Measurements from ENCODE around the gene ZGRF1. TPM values are rescaled to one million over a fixed set of nuclear protein-coding genes. Genes with fewer than 3 reads are reported as not detected.
"Not testable (repeated sequence)": the region's sequence is repeated elsewhere in the genome, so short reads cannot be mapped to it uniquely, and the experiment has no call there.

The ZGRF1 gene
- total RNA-seq, 1 donor from 2014 or later: 31.0 TPM

DNA sequence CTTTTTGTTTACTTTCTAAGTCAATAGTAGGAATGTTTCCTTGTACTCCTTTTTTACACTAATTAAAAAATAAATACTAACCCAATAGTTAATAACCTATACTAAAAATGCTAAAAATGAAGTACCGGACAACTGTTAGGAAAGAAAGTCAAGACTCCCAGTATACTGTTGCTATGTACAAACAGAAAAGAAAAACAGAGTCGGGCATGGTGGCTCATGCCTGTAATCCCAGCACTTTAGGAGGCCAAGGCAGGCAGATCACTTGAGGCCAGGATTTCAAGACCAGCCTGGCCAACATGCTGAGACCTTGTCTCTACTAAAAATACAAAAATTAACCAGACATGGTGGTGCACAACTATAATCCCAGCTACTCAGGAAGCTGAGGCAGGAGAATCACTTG is 23.9 kb downstream of the ZGRF1 start:
- H3K9me3 Mint-ChIP-seq; H3K4me1 Mint-ChIP-seq (ENCODE audit: low read depth); H3K27ac Mint-ChIP-seq; intact Hi-C loops (cut with micrococcal nuclease); H3K4me3 Mint-ChIP-seq; H3K27me3 Mint-ChIP-seq (ENCODE audit: insufficient read depth); H3K36me3 Mint-ChIP-seq (ENCODE audit: low read depth); DNase-seq (ENCODE audit: low spot score): not testable (repeated sequence)

DNA sequence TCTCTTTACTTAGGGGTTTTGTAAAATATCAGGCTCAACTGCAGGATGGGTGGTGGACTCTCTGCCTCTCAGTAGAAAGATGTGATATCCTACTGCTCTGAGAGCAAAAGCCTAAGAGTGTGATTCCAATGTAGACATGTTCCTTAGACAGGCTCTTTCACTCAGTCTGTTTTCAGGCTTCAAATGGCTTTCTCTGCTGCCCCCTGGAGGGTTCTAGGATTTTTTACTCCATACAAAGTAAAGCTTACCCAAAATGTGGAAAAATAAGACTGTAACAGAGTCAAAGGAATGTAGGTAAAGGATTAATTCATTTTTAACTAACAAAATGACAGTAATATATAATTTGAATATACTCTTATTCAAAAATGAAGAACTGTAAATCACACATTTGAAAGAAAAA is 32.1 kb downstream of the ZGRF1 start:
- Mint-ChIP-seq H3K27ac (no peak overlapping the region), H3K9me3 (no peaks in the 10 kb centered on the region)
- peak; percentile 9 for DNase-seq (ENCODE audit: low spot score)

DNA sequence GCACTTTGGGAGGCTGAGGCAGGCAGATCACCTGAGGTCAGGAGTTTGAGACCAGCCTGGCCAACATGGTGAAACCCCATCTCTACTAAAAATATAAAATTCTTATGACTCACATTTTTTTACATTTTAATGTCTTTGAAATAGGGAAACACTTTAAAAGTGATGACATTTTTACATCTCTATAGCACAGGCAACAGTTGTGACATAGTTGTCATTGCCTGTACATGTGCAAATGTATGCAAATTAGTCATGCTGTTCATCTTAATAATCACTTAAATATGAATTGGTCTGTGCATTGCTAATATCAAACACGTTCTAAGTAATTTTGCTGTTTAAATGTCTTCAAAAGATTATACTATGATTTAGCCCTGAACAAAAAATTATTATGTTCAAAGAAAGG is 41.7 kb downstream of the ZGRF1 start:
- intact Hi-C loops (cut with micrococcal nuclease): no loop called here
- H3K9me3 Mint-ChIP-seq: no peaks in the 10 kb centered on the region
- no peaks in the 10 kb centered on the region for H3K4me1 Mint-ChIP-seq (ENCODE audit: low read depth)
- DNase-seq (ENCODE audit: low spot score): no peak
- H3K36me3 Mint-ChIP-seq (ENCODE audit: low read depth): peaks cover 18% of the 10 kb centered on the region
- peaks cover 1% of the 10 kb centered on the region for H3K27me3 Mint-ChIP-seq (ENCODE audit: insufficient read depth)
- H3K27ac Mint-ChIP-seq: no peak overlapping the region
- H3K4me3 Mint-ChIP-seq: no peak overlapping the region

More for the DNA sequence above, 32.1 kb downstream of the ZGRF1 start:
- H3K4me3 Mint-ChIP-seq: no peak overlapping the region
- intact Hi-C loops (cut with micrococcal nuclease): loop anchor here (1.0 to 2.0 kb wide), 6 partner anchors 82 to 530 kb away; no protein-coding TSS in a partner anchor
- no peaks in the 10 kb centered on the region for H3K27me3 Mint-ChIP-seq (ENCODE audit: insufficient read depth)
- H3K36me3 Mint-ChIP-seq (ENCODE audit: low read depth): peaks cover 6% of the 10 kb centered on the region
- H3K4me1 Mint-ChIP-seq (ENCODE audit: low read depth): no peaks in the 10 kb centered on the region

- Mint-ChIP-seq H3K27me3 (ENCODE audit: insufficient read depth) (peaks cover 1% of the 10 kb centered on the region), H3K36me3 (ENCODE audit: low read depth) (peaks cover 20% of the 10 kb centered on the region), H3K9me3 (no peaks in the 10 kb centered on the region), H3K4me1 (ENCODE audit: low read depth) (no peaks in the 10 kb centered on the region), H3K4me3 (no peak overlapping the region), H3K27ac (no peak overlapping the region)
- intact Hi-C loops (cut with micrococcal nuclease): no loop called here
- no peak for DNase-seq (ENCODE audit: low spot score)
Measured at GRCh38 chr4:112593438-112594133, 43.1 kb downstream of the ZGRF1 start.

- intact Hi-C loops (cut with micrococcal nuclease): no loop called here
- H3K4me1 Mint-ChIP-seq (ENCODE audit: low read depth): no peaks in the 10 kb centered on the region
- no peak for DNase-seq (ENCODE audit: low spot score)
- no peak overlapping the region for H3K27ac Mint-ChIP-seq
- H3K36me3 Mint-ChIP-seq (ENCODE audit: low read depth): peaks cover 20% of the 10 kb centered on the region
- no peaks in the 10 kb centered on the region for H3K9me3 Mint-ChIP-seq
- no peak overlapping the region for H3K4me3 Mint-ChIP-seq
- peaks cover 1% of the 10 kb centered on the region for H3K27me3 Mint-ChIP-seq (ENCODE audit: insufficient read depth)
Measured at GRCh38 chr4:112592717-112593116, 44.0 kb downstream of the ZGRF1 start.

- no peak overlapping the region for H3K4me3 Mint-ChIP-seq
- DNase-seq (ENCODE audit: low spot score): no peak
- H3K36me3 Mint-ChIP-seq (ENCODE audit: low read depth): peaks cover 24% of the 10 kb centered on the region
- H3K9me3 Mint-ChIP-seq: no peaks in the 10 kb centered on the region
- H3K4me1 Mint-ChIP-seq (ENCODE audit: low read depth): no peaks in the 10 kb centered on the region
- intact Hi-C loops (cut with micrococcal nuclease): no loop called here
- no peak overlapping the region for H3K27ac Mint-ChIP-seq
- H3K27me3 Mint-ChIP-seq (ENCODE audit: insufficient read depth): peaks cover 1% of the 10 kb centered on the region
Measured at GRCh38 chr4:112591593-112591992, 45.1 kb downstream of the ZGRF1 start.

- Mint-ChIP-seq H3K4me3 (no peak overlapping the region), H3K27me3 (ENCODE audit: insufficient read depth) (no peaks in the 10 kb centered on the region), H3K9me3 (no peaks in the 10 kb centered on the region), H3K4me1 (ENCODE audit: low read depth) (no peaks in the 10 kb centered on the region), H3K36me3 (ENCODE audit: low read depth) (peaks cover 21% of the 10 kb centered on the region), H3K27ac (no peak overlapping the region)
- intact Hi-C loops (cut with micrococcal nuclease): no loop called here
- DNase-seq (ENCODE audit: low spot score): no peak
Measured at GRCh38 chr4:112589206-112589605, 47.5 kb downstream of the ZGRF1 start.

DNA sequence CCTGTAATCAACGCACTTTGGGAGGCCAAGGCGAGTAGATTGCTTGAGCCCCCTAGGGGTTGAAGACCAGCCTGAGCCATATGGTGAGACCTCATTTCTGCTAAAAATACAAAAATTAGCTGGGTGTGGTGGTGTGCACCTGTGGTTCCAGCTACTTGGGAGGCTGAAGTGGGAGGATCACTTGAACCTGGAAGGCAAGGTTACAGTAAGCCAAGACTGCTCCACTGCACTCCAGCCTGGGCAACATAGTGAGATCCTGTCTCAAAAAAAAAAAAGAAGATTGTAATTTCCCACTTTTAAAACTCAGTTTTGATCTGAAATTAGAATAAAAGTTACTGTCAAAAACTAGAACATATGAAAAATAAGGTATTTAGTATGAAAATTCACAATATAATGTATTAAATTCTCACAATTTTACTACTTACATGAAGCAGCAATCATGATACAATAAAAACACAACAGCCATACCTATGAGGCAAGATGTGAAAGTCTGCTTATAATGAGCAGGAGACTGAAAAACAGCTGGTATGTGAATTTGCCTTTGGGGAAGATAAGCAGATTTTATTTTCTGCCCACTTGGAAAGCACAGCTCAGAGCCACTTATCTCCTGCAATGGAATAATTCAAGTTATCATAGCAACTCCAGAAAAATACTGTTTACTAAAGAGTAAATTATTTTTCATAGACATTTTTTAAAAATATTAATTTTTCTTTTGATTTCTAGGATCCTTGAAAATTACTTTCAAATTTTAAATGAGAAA is 50.6 kb downstream of the ZGRF1 start:
- intact Hi-C loops (cut with micrococcal nuclease): no loop called here
- no peaks in the 10 kb centered on the region for H3K4me1 Mint-ChIP-seq (ENCODE audit: low read depth)
- peaks cover 28% of the 10 kb centered on the region for H3K36me3 Mint-ChIP-seq (ENCODE audit: low read depth)
- DNase-seq (ENCODE audit: low spot score): no peak
- no peaks in the 10 kb centered on the region for H3K27me3 Mint-ChIP-seq (ENCODE audit: insufficient read depth)
- no peak overlapping the region for H3K4me3 Mint-ChIP-seq
- H3K9me3 Mint-ChIP-seq: no peaks in the 10 kb centered on the region
- no peak overlapping the region for H3K27ac Mint-ChIP-seq

DNA sequence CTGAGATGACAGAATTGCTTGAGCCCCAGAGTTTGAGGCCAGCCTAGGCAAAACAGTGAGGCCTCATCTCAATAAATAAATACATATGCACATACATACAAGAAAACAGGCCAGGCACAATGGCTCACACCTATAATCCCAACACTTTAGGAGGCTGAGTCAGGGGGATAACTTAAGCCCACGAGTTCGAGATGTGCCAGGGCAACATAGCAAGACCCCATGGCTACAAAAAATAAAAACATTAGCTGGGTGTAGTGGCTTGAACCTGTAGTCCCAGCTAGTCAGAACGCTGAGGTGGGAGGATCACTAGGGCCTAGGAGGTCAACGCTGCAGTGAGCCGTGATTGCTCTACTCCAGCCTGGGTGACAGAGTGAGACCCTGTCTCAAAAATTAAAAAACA is 69.2 kb downstream of the ZGRF1 start:
- Mint-ChIP-seq H3K9me3 (no peaks in the 10 kb centered on the region), H3K36me3 (ENCODE audit: low read depth) (peaks cover 14% of the 10 kb centered on the region), H3K4me3 (no peak overlapping the region), H3K27me3 (ENCODE audit: insufficient read depth) (no peaks in the 10 kb centered on the region), H3K4me1 (ENCODE audit: low read depth) (no peaks in the 10 kb centered on the region), H3K27ac (no peak overlapping the region)
- DNase-seq (ENCODE audit: low spot score): no peak
- intact Hi-C loops (cut with micrococcal nuclease): no loop called here

GRCh38 chr4:112564706-112565270 is 71.9 kb downstream of the ZGRF1 start:
- DNase-seq (ENCODE audit: low spot score): no peak
- Mint-ChIP-seq H3K4me1 (ENCODE audit: low read depth) (peaks cover 4% of the 10 kb centered on the region), H3K9me3 (no peaks in the 10 kb centered on the region), H3K36me3 (ENCODE audit: low read depth) (peaks cover 22% of the 10 kb centered on the region), H3K27me3 (ENCODE audit: insufficient read depth) (no peaks in the 10 kb centered on the region), H3K27ac (no peak overlapping the region), H3K4me3 (no peak overlapping the region)
- intact Hi-C loops (cut with micrococcal nuclease): no loop called here

- H3K27me3 Mint-ChIP-seq (ENCODE audit: insufficient read depth): no peaks in the 10 kb centered on the region
- peaks cover 27% of the 10 kb centered on the region for H3K36me3 Mint-ChIP-seq (ENCODE audit: low read depth)
- H3K4me3 Mint-ChIP-seq: no peak overlapping the region
- DNase-seq (ENCODE audit: low spot score): no peak
- peaks cover 6% of the 10 kb centered on the region for H3K4me1 Mint-ChIP-seq (ENCODE audit: low read depth)
- intact Hi-C loops (cut with micrococcal nuclease): no loop called here
- no peak overlapping the region for H3K27ac Mint-ChIP-seq
- no peaks in the 10 kb centered on the region for H3K9me3 Mint-ChIP-seq
Measured at GRCh38 chr4:112563431-112564200, 73.1 kb downstream of the ZGRF1 start.

GRCh38 chr4:112562254-112562879 is 74.3 kb downstream of the ZGRF1 start:
- Mint-ChIP-seq H3K27ac (no peak overlapping the region), H3K36me3 (ENCODE audit: low read depth) (peaks cover 30% of the 10 kb centered on the region), H3K4me1 (ENCODE audit: low read depth) (peaks cover 6% of the 10 kb centered on the region), H3K9me3 (no peaks in the 10 kb centered on the region), H3K27me3 (ENCODE audit: insufficient read depth) (no peaks in the 10 kb centered on the region), H3K4me3 (no peak overlapping the region)
- DNase-seq (ENCODE audit: low spot score): no peak
- intact Hi-C loops (cut with micrococcal nuclease): no loop called here
